ENCODE data around the gene F5. TPM values are rescaled to one million over a fixed set of nuclear protein-coding genes. Genes with fewer than 3 reads are reported as not detected.

F5 gene
- total and polyA plus RNA-seq, 4 experiments from 2014 or later, result 1.4 to 6.1 (median 4.1) TPM

- no peak overlapping the region for H3K4me3 ChIP-seq (ENCODE audit: low read length in 2 of 2)
- POLR2A ChIA-PET (ENCODE audit: partially characterized antibody), result no interaction called here
- CTCF ChIA-PET (ENCODE audit: partially characterized antibody), result no interaction called here
- no peaks in the 10 kb centered on the region for H3K36me3 ChIP-seq (ENCODE audit: insufficient read depth, low read length)
- Mint-ChIP-seq H3K27ac (peak overlapping the region in 2 of 7 donors; percentile 3 to 61), H3K9me3 (peaks cover 0 to 4% (median 0%) of the 10 kb centered on the region in 8 donors), H3K4me3 (no peak overlapping the region), H3K4me1 (peaks cover 20 to 41% (median 33%) of the 10 kb centered on the region in 4 donors), H3K27me3 (no peaks in the 10 kb centered on the region), H3K36me3 (no peaks in the 10 kb centered on the region)
- H3K4me1 ChIP-seq (ENCODE audit: insufficient read depth, low read length), result peaks cover 35% of the 10 kb centered on the region
- H3K9me3 ChIP-seq (ENCODE audit: control insufficient read depth in 1 of 2, low read length in 2 of 2), result no peaks in the 10 kb centered on the region
- no peak for DNase-seq
- H3K27me3 ChIP-seq (ENCODE audit: insufficient read depth, low read length), result no peaks in the 10 kb centered on the region
- intact Hi-C loops (cut with micrococcal nuclease), result no loop called here
- H3K27ac ChIP-seq (ENCODE audit: low read depth, low read length), result no peak overlapping the region
These were observed 21.9 kb upstream of the F5 start for GRCh38 chr1:169608226-169608625.

- ChIA-PET CTCF (ENCODE audit: partially characterized antibody) (interaction anchor here (0.9 to 4.9 kb wide), 7 partner anchors 19 to 205 kb away, joined by 3 to 161 read pairs (median 9); partner anchors contain the start of gene F5), POLR2A (ENCODE audit: partially characterized antibody) (interaction anchor here (0.6 to 7.7 kb wide), 14 partner anchors 10 to 108 kb away, joined by 3 to 216 read pairs (median 6); partner anchors contain the start of gene F5)
- peak; percentile 68 to 86 (median 82) for DNase-seq
- Mint-ChIP-seq H3K36me3 (no peaks in the 10 kb centered on the region), H3K27ac (peak overlapping the region; percentile 48 to 91 (median 77)), H3K9me3 (peaks cover 0 to 4% (median 0%) of the 10 kb centered on the region in 8 donors), H3K4me1 (peaks cover 41 to 67% (median 56%) of the 10 kb centered on the region in 4 donors), H3K27me3 (no peaks in the 10 kb centered on the region), H3K4me3 (peak overlapping the region; percentile 7 to 74 (median 50))
- Histone ChIP-seq H3K27me3 (ENCODE audit: insufficient read depth, low read length) (no peaks in the 10 kb centered on the region), H3K4me1 (ENCODE audit: insufficient read depth, low read length) (peaks cover 60% of the 10 kb centered on the region), H3K4me3 (ENCODE audit: low read length in 2 of 2) (peak overlapping the region in 1 of 2 donors; percentile 30), H3K9me3 (ENCODE audit: control insufficient read depth in 1 of 2, low read length in 2 of 2) (no peaks in the 10 kb centered on the region), H3K27ac (ENCODE audit: low read depth, low read length) (peak overlapping the region; percentile 25), H3K36me3 (ENCODE audit: insufficient read depth, low read length) (no peaks in the 10 kb centered on the region)
- intact Hi-C loops (cut with micrococcal nuclease), result loop anchor here (2.0 kb wide), 2 partner anchors 54 to 190 kb away; partner anchors contain the start of gene METTL18
These were observed 18.7 kb upstream of the F5 start for GRCh38 chr1:169604781-169605560.

GRCh38 chr1:169601096-169601881, 15.0 kb upstream of the F5 start:
- no peaks in the 10 kb centered on the region for H3K36me3 ChIP-seq (ENCODE audit: insufficient read depth, low read length)
- no peak overlapping the region for H3K27ac ChIP-seq (ENCODE audit: low read depth, low read length)
- H3K9me3 ChIP-seq (ENCODE audit: control insufficient read depth in 1 of 2, low read length in 2 of 2), result no peaks in the 10 kb centered on the region
- ChIA-PET CTCF (ENCODE audit: partially characterized antibody) (interaction anchor here (0.9 to 4.9 kb wide), 45 partner anchors 9 to 208 kb away, joined by 3 to 246 read pairs (median 7); partner anchors contain the start of genes F5, METTL18 and SELP), POLR2A (ENCODE audit: partially characterized antibody) (interaction anchor here (0.8 to 7.7 kb wide), 17 partner anchors 9 to 293 kb away, joined by 3 to 216 read pairs (median 8); partner anchors contain the start of genes F5 and METTL18)
- H3K27me3 ChIP-seq (ENCODE audit: insufficient read depth, low read length), result no peaks in the 10 kb centered on the region
- intact Hi-C loops (cut with micrococcal nuclease), result loop anchor here (1.0 kb wide), 5 partner anchors 15 to 208 kb away; partner anchors contain the start of gene F5
- H3K4me3 Mint-ChIP-seq, result peak overlapping the region in 4 of 8 donors; percentile 15 to 66 (median 20)
- peaks cover 53% of the 10 kb centered on the region for H3K4me1 ChIP-seq (ENCODE audit: insufficient read depth, low read length)
- H3K27ac Mint-ChIP-seq, result peak overlapping the region; percentile 39 to 86 (median 67)
- no peaks in the 10 kb centered on the region for H3K27me3 Mint-ChIP-seq
- DNase-seq, result peak in 4 of 5 donors; percentile 21 to 34 (median 30)
- no peak overlapping the region for H3K4me3 ChIP-seq (ENCODE audit: low read length in 2 of 2)
- peaks cover 38 to 58% (median 49%) of the 10 kb centered on the region in 4 donors for H3K4me1 Mint-ChIP-seq
- H3K9me3 Mint-ChIP-seq, result peaks cover 0 to 4% (median 0%) of the 10 kb centered on the region in 8 donors
- no peaks in the 10 kb centered on the region for H3K36me3 Mint-ChIP-seq

- H3K9me3 ChIP-seq (ENCODE audit: control insufficient read depth in 1 of 2, low read length in 2 of 2), result no peaks in the 10 kb centered on the region
- no peak overlapping the region for H3K4me3 ChIP-seq (ENCODE audit: low read length in 2 of 2)
- peak in 1 of 5 donors; percentile 9 for DNase-seq
- Mint-ChIP-seq H3K36me3 (no peaks in the 10 kb centered on the region), H3K4me1 (peaks cover 4 to 7% (median 5%) of the 10 kb centered on the region in 4 donors), H3K4me3 (no peak overlapping the region), H3K27ac (no peak overlapping the region), H3K9me3 (peaks cover 0 to 2% (median 0%) of the 10 kb centered on the region in 8 donors), H3K27me3 (no peaks in the 10 kb centered on the region)
- ChIA-PET CTCF (ENCODE audit: partially characterized antibody) (interaction anchor here (0.8 to 3.3 kb wide), 9 partner anchors 10 to 116 kb away, joined by 3 to 12 read pairs (median 4); partner anchors contain the start of gene F5), POLR2A (ENCODE audit: partially characterized antibody) (interaction anchor here (0.8 to 2.3 kb wide), 4 partner anchors 9 to 111 kb away, joined by 3 to 9 read pairs (median 6); partner anchors contain the start of gene F5)
- H3K27ac ChIP-seq (ENCODE audit: low read depth, low read length), result no peak overlapping the region
- peaks cover 8% of the 10 kb centered on the region for H3K4me1 ChIP-seq (ENCODE audit: insufficient read depth, low read length)
- H3K36me3 ChIP-seq (ENCODE audit: insufficient read depth, low read length), result no peaks in the 10 kb centered on the region
- H3K27me3 ChIP-seq (ENCODE audit: insufficient read depth, low read length), result no peaks in the 10 kb centered on the region
- intact Hi-C loops (cut with micrococcal nuclease), result no loop called here
These were observed 9.8 kb upstream of the F5 start for GRCh38 chr1:169595764-169596711.

GRCh38 chr1:169594391-169594790, 8.1 kb upstream of the F5 start:
- H3K4me1 ChIP-seq (ENCODE audit: insufficient read depth, low read length), result peaks cover 7% of the 10 kb centered on the region
- no peak overlapping the region for H3K27ac Mint-ChIP-seq

GRCh38 chr1:169590932-169591331, 4.7 kb upstream of the F5 start:
- Histone ChIP-seq H3K27me3 (ENCODE audit: insufficient read depth, low read length) (no peaks in the 10 kb centered on the region), H3K27ac (ENCODE audit: low read depth, low read length) (no peak overlapping the region), H3K4me3 (ENCODE audit: low read length in 2 of 2) (no peak overlapping the region), H3K9me3 (ENCODE audit: control insufficient read depth in 1 of 2, low read length in 2 of 2) (no peaks in the 10 kb centered on the region), H3K4me1 (ENCODE audit: insufficient read depth, low read length) (peaks cover 39% of the 10 kb centered on the region), H3K36me3 (ENCODE audit: insufficient read depth, low read length) (no peaks in the 10 kb centered on the region)
- no peak overlapping the region for H3K4me3 Mint-ChIP-seq
- peaks cover 13 to 33% (median 28%) of the 10 kb centered on the region in 4 donors for H3K4me1 Mint-ChIP-seq
- no peaks in the 10 kb centered on the region for H3K9me3 Mint-ChIP-seq
- no peak for DNase-seq
- ChIA-PET CTCF (ENCODE audit: partially characterized antibody) (no interaction called here), POLR2A (ENCODE audit: partially characterized antibody) (interaction anchor here (0.7 kb wide), 1 partner anchor 102 kb away, joined by 5 read pairs; no protein-coding TSS in a partner anchor)
- no peak overlapping the region for H3K27ac Mint-ChIP-seq
- intact Hi-C loops (cut with micrococcal nuclease), result no loop called here
- peaks cover 0 to 6% of the 10 kb centered on the region in 2 donors for H3K27me3 Mint-ChIP-seq
- H3K36me3 Mint-ChIP-seq, result no peaks in the 10 kb centered on the region

More at GRCh38 chr1:169594391-169594790, 8.1 kb upstream of the F5 start:
- no peak overlapping the region for H3K4me3 Mint-ChIP-seq
- H3K27me3 ChIP-seq (ENCODE audit: insufficient read depth, low read length), result no peaks in the 10 kb centered on the region
- H3K9me3 Mint-ChIP-seq, result peaks cover 0 to 2% (median 0%) of the 10 kb centered on the region in 8 donors
- peaks cover 0 to 6% (median 0%) of the 10 kb centered on the region in 4 donors for H3K4me1 Mint-ChIP-seq
- H3K27ac ChIP-seq (ENCODE audit: low read depth, low read length), result no peak overlapping the region
- no peaks in the 10 kb centered on the region for H3K36me3 Mint-ChIP-seq
- DNase-seq, result no peak
- ChIA-PET CTCF (ENCODE audit: partially characterized antibody) (interaction anchor here (1.2 to 3.3 kb wide), 2 partner anchors 16 to 118 kb away, joined by 4 to 12 read pairs; no protein-coding TSS in a partner anchor), POLR2A (ENCODE audit: partially characterized antibody) (no interaction called here)
- no peaks in the 10 kb centered on the region for H3K27me3 Mint-ChIP-seq
- no peaks in the 10 kb centered on the region for H3K9me3 ChIP-seq (ENCODE audit: control insufficient read depth in 1 of 2, low read length in 2 of 2)
- H3K36me3 ChIP-seq (ENCODE audit: insufficient read depth, low read length), result no peaks in the 10 kb centered on the region
- intact Hi-C loops (cut with micrococcal nuclease), result no loop called here
- no peak overlapping the region for H3K4me3 ChIP-seq (ENCODE audit: low read length in 2 of 2)

Data from CD4-positive, alpha-beta memory T cell (primary cell).